Esophagus squamous epithelium (tissue), 5 donors: ENCODE data around the gene SPRR4. TPM values are rescaled to one million over a fixed set of nuclear protein-coding genes. Genes with fewer than 3 reads are reported as not detected.

Experiments used
- DNase-seq: peaks from one replicate; lab custom pipeline; 2025; lab: John Stamatoyannopoulos, UW
- H3K27ac ChIP-seq, 4 donors: fragments of 200-600 bp; sonication (generic); one replicate each; pipeline ENCODE4 v1.5.1; 2016 to 2019; ENCODE audit warnings: mild to moderate bottlenecking in 1 of 4
- H3K27me3 ChIP-seq, 4 donors: fragments of 200-600 bp; sonication (generic); 1 replicate in 3 of 4; 2 replicates in 1 of 4; pipeline versions ENCODE4 v1.5.1 to v1.6.0; 2017 to 2021; ENCODE audit warnings: antibody characterized with exemption in 1 of 4
- H3K36me3 ChIP-seq, 3 donors: fragments of 200-600 bp; sonication (generic); one replicate each; pipeline ENCODE4 v1.5.1; 2016 to 2019
- H3K4me1 ChIP-seq, 3 donors: fragments of 200-600 bp; sonication (generic); one replicate each; pipeline ENCODE4 v1.5.1; 2017 to 2019
- H3K4me3 ChIP-seq, 4 donors: fragments of 200-600 bp; sonication (generic); 1 replicate in 3 of 4; 2 replicates in 1 of 4; pipeline ENCODE4 v1.5.1; 2016 to 2019; ENCODE audit warnings: mild to moderate bottlenecking in 2 of 4, moderate library complexity in 1 of 4
- H3K9me3 ChIP-seq, 3 donors: fragments of 200-600 bp; sonication (generic); one replicate each; pipeline ENCODE4 v1.5.1; 2016 to 2019
- CTCF ChIP-seq, 6 experiments: fragments of 450-650 bp in 4 of 6; fragments of 200-600 bp in 2 of 6; sonication (generic) in 2 of 6; IDR thresholded peaks; one replicate each; pipeline ENCODE4 v1.5.1; 2016 to 2019; ENCODE audit warnings: antibody characterized with exemption in 6 of 6, mild to moderate bottlenecking in 4 of 6, moderate library complexity in 4 of 6
- POLR2A ChIP-seq, 4 donors: fragments of 450-650 bp; IDR thresholded peaks; one replicate each; pipeline ENCODE4 v1.6.1; 2017; ENCODE audit warnings: antibody characterized with exemption in 4 of 4, mild to moderate bottlenecking in 4 of 4, moderate library complexity in 3 of 4
- WGBS, 2 donors: methylation state at CpG; one replicate each; pipeline ENCODE4 v1.1.5; 2018; 5-methylcytosine and 5-hydroxymethylcytosine counted together
- intact Hi-C: fragments of 100-400 bp; cut with DNase I; formaldehyde crosslinking; loops from one replicate; pipeline ENCODE4 v1.15.0; 2022
- total RNA-seq, 4 donors: library from RNA; depleted of rRNA; stranded (reverse); fragments of >200 nt; gene quantifications; one replicate each; pipeline ENCODE4 v1.1.0, GENCODE V29; 2016
- donor health status: DM: yes; HTN: yes; CAD: no.

SPRR4 gene
- total RNA-seq, 4 donors from 2014 or later: 0.64 to 6.4 (median 1.3) TPM; not detected in 1

- no peak for DNase-seq
- Histone ChIP-seq H3K27me3 (no peaks in the 10 kb centered on the region), H3K4me3 (no peak overlapping the region), H3K36me3 (no peaks in the 10 kb centered on the region), H3K9me3 (no peaks in the 10 kb centered on the region), H3K4me1 (peaks cover 0 to 30% (median 6%) of the 10 kb centered on the region in 3 donors), H3K27ac (no peak overlapping the region)
- TF ChIP-seq CTCF (IDR thresholded peaks at IDR 0.05): no peak
- no peak for TF ChIP-seq POLR2A (IDR thresholded peaks at IDR 0.05)
- 39 to 42% methylated on average over 1 of the region's 1 CpG for WGBS, 2 donors
- intact Hi-C loops: no loop called here
Observed at GRCh38 chr1:152964536-152964935, 5.9 kb upstream of the SPRR4 start.

GRCh38 chr1:152965853-152966252, 4.6 kb upstream of the SPRR4 start:
- H3K9me3 ChIP-seq: no peaks in the 10 kb centered on the region
- intact Hi-C loops: no loop called here
- WGBS, 2 donors: 78 to 81% methylated on average over 4 of the region's 4 CpGs
- no peaks in the 10 kb centered on the region for H3K27me3 ChIP-seq
- H3K4me1 ChIP-seq: peaks cover 0 to 34% (median 6%) of the 10 kb centered on the region in 3 donors
- DNase-seq: no peak
- H3K36me3 ChIP-seq: no peaks in the 10 kb centered on the region
- TF ChIP-seq POLR2A (IDR thresholded peaks at IDR 0.05): no peak
- no peak for TF ChIP-seq CTCF (IDR thresholded peaks at IDR 0.05)
- no peak overlapping the region for H3K27ac ChIP-seq
- H3K4me3 ChIP-seq: no peak overlapping the region

GRCh38 chr1:152967201-152967600, 3.2 kb upstream of the SPRR4 start:
- intact Hi-C loops: no loop called here
- TF ChIP-seq CTCF (IDR thresholded peaks at IDR 0.05) (peak in 1 of 6 experiments; percentile 9), POLR2A (IDR thresholded peaks at IDR 0.05) (no peak)
- WGBS, 2 donors: 5% methylated on average over 6 of the region's 7 CpGs; no CpG with 5 or more reads in 1 of the 2 donors
- Histone ChIP-seq H3K36me3 (no peaks in the 10 kb centered on the region), H3K9me3 (no peaks in the 10 kb centered on the region), H3K27ac (peak overlapping the region; percentile 64 to 87 (median 76)), H3K4me3 (no peak overlapping the region), H3K27me3 (no peaks in the 10 kb centered on the region), H3K4me1 (peaks cover 0 to 41% (median 11%) of the 10 kb centered on the region in 3 donors)
- no peak for DNase-seq

- intact Hi-C loops: no loop called here
- Histone ChIP-seq H3K4me1 (peaks cover 0 to 51% (median 18%) of the 10 kb centered on the region in 3 donors), H3K36me3 (no peaks in the 10 kb centered on the region), H3K9me3 (no peaks in the 10 kb centered on the region), H3K27me3 (no peaks in the 10 kb centered on the region), H3K4me3 (no peak overlapping the region), H3K27ac (peak overlapping the region; percentile 26 to 87 (median 67))
- no peak for TF ChIP-seq CTCF (IDR thresholded peaks at IDR 0.05)
- no peak for TF ChIP-seq POLR2A (IDR thresholded peaks at IDR 0.05)
- DNase-seq: no peak
- 74 to 78% methylated on average over 2 of the region's 2 CpGs for WGBS, 2 donors
Observed at GRCh38 chr1:152968248-152968647, 2.2 kb upstream of the SPRR4 start.

GRCh38 chr1:152969036-152969435, 1.4 kb upstream of the SPRR4 start:
- 49 to 59% methylated on average over 2 of the region's 2 CpGs for WGBS, 2 donors
- no peaks in the 10 kb centered on the region for H3K9me3 ChIP-seq
- TF ChIP-seq POLR2A (IDR thresholded peaks at IDR 0.05): no peak
- TF ChIP-seq CTCF (IDR thresholded peaks at IDR 0.05): no peak
- intact Hi-C loops: no loop called here
- no peaks in the 10 kb centered on the region for H3K36me3 ChIP-seq
- no peak for DNase-seq
- peaks cover 0 to 59% (median 18%) of the 10 kb centered on the region in 3 donors for H3K4me1 ChIP-seq
- H3K27me3 ChIP-seq: no peaks in the 10 kb centered on the region
- no peak overlapping the region for H3K4me3 ChIP-seq
- peak overlapping the region in 3 of 4 donors; percentile 59 to 87 (median 75) for H3K27ac ChIP-seq
